A549 treated with AZD2906 at 1 μM for 4 hours (cell line): Measurements from ENCODE around the gene NPIPB6. TPM values are rescaled to one million over a fixed set of nuclear protein-coding genes. Genes with fewer than 3 reads are reported as not detected.

Experiments
- total RNA-seq: library from RNA; stranded (reverse); fragments of 200-300 nt; extraction: Qiagen RNA extraction; gene quantifications from 5 replicates; pipeline ENCODE4 v1.2.3, GENCODE V29; 2022

NPIPB6 gene
- 1.2 to 2.3 TPM (median 1.5 TPM) in 5 replicates for total RNA-seq

DNA sequence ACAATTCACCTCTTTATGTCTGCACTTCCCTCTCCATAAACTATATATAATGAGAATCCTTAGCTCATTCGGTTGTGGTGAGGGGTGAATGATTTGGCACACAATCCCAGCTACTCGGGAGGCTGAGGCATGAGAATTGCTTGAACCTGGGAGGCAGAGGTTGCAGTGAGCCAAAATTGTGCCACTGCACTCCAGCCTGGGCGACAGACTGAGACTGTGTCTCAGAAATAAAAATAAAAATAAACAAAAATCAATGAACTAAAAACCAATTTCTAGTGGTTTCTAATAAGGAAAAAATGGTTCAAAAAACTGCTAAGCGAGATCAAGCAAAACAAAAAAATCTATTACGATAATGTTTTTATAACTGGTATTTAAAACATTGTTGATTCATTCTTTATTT, at the start of gene NPIPB6:
Gene NPIPB6 (minus strand): TSS at position 101 of the 400 bp plus-strand sequence. CDS start 686 bp downstream, outside the sequence.

DNA sequence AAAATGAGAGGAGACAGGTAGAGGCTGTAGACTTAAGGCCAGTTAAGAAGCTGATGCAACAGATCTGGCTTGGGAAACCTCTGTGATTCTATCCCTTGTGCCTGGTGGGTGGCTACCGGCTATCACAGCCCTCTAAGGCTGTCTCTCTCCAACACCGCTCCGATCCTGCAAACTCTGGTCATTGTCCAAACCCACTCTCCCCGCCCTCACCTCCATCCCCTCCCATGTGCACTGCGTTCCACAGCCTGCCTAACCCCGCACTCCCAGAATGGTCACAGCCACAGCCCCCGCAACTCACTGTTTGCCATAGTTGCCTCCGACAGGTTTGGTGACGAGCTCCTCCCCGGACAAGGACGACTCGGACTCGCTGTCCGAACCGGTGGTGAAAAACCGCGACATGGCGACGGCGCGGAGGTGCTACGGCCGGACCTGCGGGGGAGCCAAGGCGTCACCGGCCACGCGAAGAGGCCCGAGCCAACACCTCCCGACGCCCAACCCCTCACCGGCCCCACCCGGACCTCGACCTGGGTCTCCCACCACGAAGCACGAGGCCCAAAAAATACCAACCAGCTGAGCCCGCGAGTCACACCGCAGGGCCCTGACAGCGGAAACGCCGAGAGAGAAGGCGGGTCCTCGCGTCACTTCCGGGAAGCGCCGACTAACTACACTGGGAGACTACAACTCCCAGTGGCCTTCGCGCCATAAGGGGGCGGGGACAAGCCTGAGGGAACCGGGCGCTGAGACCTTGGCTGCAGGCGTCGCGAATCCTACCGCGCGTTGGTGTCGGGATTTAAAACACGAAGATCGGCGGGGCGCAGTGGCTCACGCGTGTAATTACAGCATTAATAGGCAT, 40.1 kb upstream of the NPIPB6 start, which contains the start of gene EIF3CL:
Gene EIF3CL (minus strand): TSS at position 622 of the 853 bp plus-strand sequence. CDS start 223 bp downstream, at position 399.

Other genes starting within 250 kb of the NPIPB6 start
- gene XPO6, start 151.5 kb downstream of the NPIPB6 start, total RNA-seq: 72.7 to 100 TPM (median 97.3 TPM) in 5 replicates
- gene SBK1, start 71.0 kb downstream of the NPIPB6 start, total RNA-seq: 0.26 to 0.34 TPM (median 0.29 TPM) in 5 replicates
- gene EIF3CL, start 40.3 kb upstream of the NPIPB6 start, total RNA-seq: 61.3 to 116 TPM (median 76.6 TPM) in 5 replicates
- gene NPIPB7, start 108.8 kb upstream of the NPIPB6 start, total RNA-seq: 0.11 to 0.36 TPM (median 0.21 TPM) in 4 of 5 replicates, not detected in the other
- 19.6 to 39.3 TPM (median 32.8 TPM) in 5 replicates for gene CLN3, start 128.6 kb upstream of the NPIPB6 start, total RNA-seq
- 0.03 to 0.13 TPM (median 0.05 TPM) in 5 replicates for gene APOBR, start 131.1 kb upstream of the NPIPB6 start, total RNA-seq
- not detected in 5 replicates for gene IL27, start 143.3 kb upstream of the NPIPB6 start, total RNA-seq
- gene NUPR1, start 175.5 kb upstream of the NPIPB6 start, total RNA-seq: 10.8 to 18.9 TPM (median 14.9 TPM) in 5 replicates
- gene SGF29, start 190.4 kb upstream of the NPIPB6 start, total RNA-seq: 22.2 to 23.7 TPM (median 22.4 TPM) in 5 replicates
- 0.07 to 0.14 TPM in 2 of 5 replicates, not detected in the others for gene SULT1A2, start 233.5 kb upstream of the NPIPB6 start, total RNA-seq
- 4.5 to 6.0 TPM (median 5.7 TPM) in 5 replicates for gene SULT1A1, start 246.5 kb upstream of the NPIPB6 start, total RNA-seq